H1 (cell line): ENCODE data around the gene ABCA13.

ENCODE experiments used
- ATF2 ChIP-seq: IDR thresholded peaks from 2 replicates; pipeline ENCODE4 v1.6.1; 2012; ENCODE audit warnings: low read length, inconsistent platforms
- EP300 ChIP-seq, 2 experiments: IDR thresholded peaks; 1 replicate in 1 of 2; 2 replicates in 1 of 2; pipeline ENCODE4 v1.6.1; 2011 to 2012; ENCODE audit warnings: low read depth in 2 of 2, low read length in 2 of 2, mild to moderate bottlenecking in 2 of 2, borderline replicate concordance in 1 of 2, inconsistent platforms in 1 of 2, moderate library complexity in 1 of 2
- EZH2 ChIP-seq: fragments of 200-600 bp; sonication (generic); IDR thresholded peaks from 2 replicates; pipeline ENCODE4 v1.7.1; 2012; ENCODE audit warnings: low read depth, mild to moderate bottlenecking, moderate library complexity, low read length, inconsistent platforms; ENCODE audit not compliant: severe bottlenecking
- HDAC6 ChIP-seq: IDR thresholded peaks from one replicate; pipeline ENCODE4 v1.7.1; 2012; ENCODE audit warnings: low read depth, mild to moderate bottlenecking, inconsistent platforms, low read length, moderate library complexity
- JUND ChIP-seq: IDR thresholded peaks from 2 replicates; pipeline ENCODE4 v1.6.1; 2011; ENCODE audit warnings: mild to moderate bottlenecking, improper control_type of control experiment, low read length
- KDM5A ChIP-seq: fragments of 200-600 bp; IDR thresholded peaks from 2 replicates; pipeline ENCODE4 v1.7.1; 2012; ENCODE audit warnings: mild to moderate bottlenecking, low read length, inconsistent platforms, mixed read lengths
- MAX ChIP-seq: IDR thresholded peaks from 2 replicates; pipeline ENCODE4 v1.6.1; 2012; ENCODE audit warnings: inconsistent platforms
- POLR2A ChIP-seq, 2 experiments: IDR thresholded peaks; 1 replicate in 1 of 2; 2 replicates in 1 of 2; pipeline ENCODE4 v1.6.1; 2011; ENCODE audit warnings: low read depth in 2 of 2, low read length in 2 of 2, mild to moderate bottlenecking in 2 of 2; ENCODE audit errors: control extremely low read depth in 1 of 2
- POLR2AphosphoS5 ChIP-seq: IDR thresholded peaks from 2 replicates; pipeline ENCODE4 v1.6.1; 2011; ENCODE audit warnings: low read depth, low read length
- TAF1 ChIP-seq: IDR thresholded peaks from 2 replicates; pipeline ENCODE4 v1.6.1; 2011; ENCODE audit warnings: mild to moderate bottlenecking, low read depth, low read length
- TCF12 ChIP-seq: IDR thresholded peaks from 2 replicates; pipeline ENCODE4 v1.6.1; 2011; ENCODE audit warnings: low read depth, mild to moderate bottlenecking, low read length
- TF ChIP-seq, protein P1 (sequence below), 3 experiments: IDR thresholded peaks; 1 replicate in 2 of 3; 2 replicates in 1 of 3; pipeline versions ENCODE4 v1.5.1 to v1.6.1; 2011; ENCODE audit warnings: low read length in 3 of 3, mild to moderate bottlenecking in 3 of 3, inconsistent platforms in 2 of 3, low read depth in 1 of 3, moderate library complexity in 1 of 3; ENCODE audit not compliant: insufficient read depth in 1 of 3; ENCODE audit errors: control extremely low read depth in 1 of 3

GRCh38 chr7:48398191-48398590, 226.9 kb downstream of the ABCA13 start:
- TF ChIP-seq, protein P1, sequence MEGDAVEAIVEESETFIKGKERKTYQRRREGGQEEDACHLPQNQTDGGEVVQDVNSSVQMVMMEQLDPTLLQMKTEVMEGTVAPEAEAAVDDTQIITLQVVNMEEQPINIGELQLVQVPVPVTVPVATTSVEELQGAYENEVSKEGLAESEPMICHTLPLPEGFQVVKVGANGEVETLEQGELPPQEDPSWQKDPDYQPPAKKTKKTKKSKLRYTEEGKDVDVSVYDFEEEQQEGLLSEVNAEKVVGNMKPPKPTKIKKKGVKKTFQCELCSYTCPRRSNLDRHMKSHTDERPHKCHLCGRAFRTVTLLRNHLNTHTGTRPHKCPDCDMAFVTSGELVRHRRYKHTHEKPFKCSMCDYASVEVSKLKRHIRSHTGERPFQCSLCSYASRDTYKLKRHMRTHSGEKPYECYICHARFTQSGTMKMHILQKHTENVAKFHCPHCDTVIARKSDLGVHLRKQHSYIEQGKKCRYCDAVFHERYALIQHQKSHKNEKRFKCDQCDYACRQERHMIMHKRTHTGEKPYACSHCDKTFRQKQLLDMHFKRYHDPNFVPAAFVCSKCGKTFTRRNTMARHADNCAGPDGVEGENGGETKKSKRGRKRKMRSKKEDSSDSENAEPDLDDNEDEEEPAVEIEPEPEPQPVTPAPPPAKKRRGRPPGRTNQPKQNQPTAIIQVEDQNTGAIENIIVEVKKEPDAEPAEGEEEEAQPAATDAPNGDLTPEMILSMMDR (IDR thresholded peaks at IDR 0.05; ENCODE audit: control extremely low read depth in 1 of 3, insufficient read depth in 1 of 3, low read depth in 1 of 3, low read length in 3 of 3) = no peak
- TF ChIP-seq KDM5A = no peak
- no peak for TF ChIP-seq POLR2A (IDR thresholded peaks at IDR 0.05; ENCODE audit: control extremely low read depth in 1 of 2, low read depth in 2 of 2, low read length in 2 of 2)
- no peak for TF ChIP-seq JUND
- TF ChIP-seq POLR2AphosphoS5 = no peak
- TF ChIP-seq MAX = no peak
- no peak for TF ChIP-seq EP300 (IDR thresholded peaks at IDR 0.05; ENCODE audit: borderline replicate concordance in 1 of 2, low read depth in 2 of 2, low read length in 2 of 2)
- no peak for TF ChIP-seq ATF2
- TF ChIP-seq TCF12 = no peak
- no peak for TF ChIP-seq EZH2
- TF ChIP-seq TAF1 = no peak
- no peak for TF ChIP-seq HDAC6
